ENCODE measurements around the gene ZNF746. TPM values are rescaled to one million over a fixed set of nuclear protein-coding genes. Genes with fewer than 3 reads are reported as not detected.

Gene ZNF746
- total RNA-seq, 3 donors from 2014 or later = 23.5 to 27.5 (median 23.7) TPM

DNA sequence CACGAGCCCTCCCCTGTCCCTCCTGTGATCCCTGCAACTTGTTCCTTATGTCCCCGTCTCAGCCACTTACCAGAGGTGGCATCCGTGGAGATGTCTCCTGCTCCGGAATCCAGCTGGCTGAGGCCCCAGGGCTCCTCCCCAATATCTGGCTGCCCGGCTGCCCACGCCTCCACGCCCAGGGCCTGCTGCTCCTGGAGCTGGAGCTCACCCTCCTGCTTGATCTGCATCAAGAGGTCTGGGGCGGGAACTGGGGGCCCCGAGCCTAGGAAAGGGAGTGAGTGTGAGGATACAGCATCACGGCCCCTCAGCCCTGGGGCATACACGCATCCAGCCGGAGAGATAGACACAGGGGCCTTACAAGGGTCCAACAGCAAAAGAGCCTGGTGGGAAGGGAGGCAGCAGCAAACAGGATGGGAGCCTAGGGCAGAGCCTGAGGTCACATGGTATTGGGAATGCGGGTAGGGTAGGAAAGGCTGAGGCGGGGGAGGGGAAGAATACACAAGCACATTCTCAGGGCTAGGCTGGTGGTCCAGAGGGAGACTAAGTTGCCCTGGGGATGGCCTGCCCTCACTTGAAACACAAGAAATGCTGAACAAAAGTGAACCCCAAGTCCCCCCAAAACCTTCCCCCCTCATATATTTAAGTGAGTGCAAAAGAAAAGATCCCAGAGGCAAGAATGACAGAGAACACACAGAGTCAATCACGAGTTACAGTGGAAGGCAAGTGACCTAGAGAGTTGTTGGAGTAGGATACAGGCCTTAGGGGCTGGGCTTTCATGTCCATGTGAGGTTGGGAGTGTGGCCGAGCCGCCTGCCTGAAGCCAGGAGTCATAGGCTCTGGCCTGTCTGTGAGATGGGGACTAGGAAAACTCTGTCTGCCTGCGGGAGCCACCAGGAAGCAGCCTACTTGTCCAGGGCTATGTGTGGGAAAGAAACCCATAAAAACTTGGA, 19.8 kb downstream of the ZNF746 start:
- Histone ChIP-seq H3K9me3 (no peaks in the 10 kb centered on the region), H3K27me3 (no peaks in the 10 kb centered on the region), H3K4me3 (no peak overlapping the region), H3K27ac (no peak overlapping the region), H3K4me1 (no peaks in the 10 kb centered on the region), H3K36me3 (peaks cover 11% of the 10 kb centered on the region)
- no peak for DNase-seq (ENCODE audit: low spot score in 2 of 2)
- intact Hi-C loops (cut with DNase I; ENCODE audit: low total_unique reads) = loop anchor here (10.0 kb wide), 1 partner anchor 357 kb away; the partner anchor contains the start of gene ZNF862
- TF ChIP-seq, protein P1, sequence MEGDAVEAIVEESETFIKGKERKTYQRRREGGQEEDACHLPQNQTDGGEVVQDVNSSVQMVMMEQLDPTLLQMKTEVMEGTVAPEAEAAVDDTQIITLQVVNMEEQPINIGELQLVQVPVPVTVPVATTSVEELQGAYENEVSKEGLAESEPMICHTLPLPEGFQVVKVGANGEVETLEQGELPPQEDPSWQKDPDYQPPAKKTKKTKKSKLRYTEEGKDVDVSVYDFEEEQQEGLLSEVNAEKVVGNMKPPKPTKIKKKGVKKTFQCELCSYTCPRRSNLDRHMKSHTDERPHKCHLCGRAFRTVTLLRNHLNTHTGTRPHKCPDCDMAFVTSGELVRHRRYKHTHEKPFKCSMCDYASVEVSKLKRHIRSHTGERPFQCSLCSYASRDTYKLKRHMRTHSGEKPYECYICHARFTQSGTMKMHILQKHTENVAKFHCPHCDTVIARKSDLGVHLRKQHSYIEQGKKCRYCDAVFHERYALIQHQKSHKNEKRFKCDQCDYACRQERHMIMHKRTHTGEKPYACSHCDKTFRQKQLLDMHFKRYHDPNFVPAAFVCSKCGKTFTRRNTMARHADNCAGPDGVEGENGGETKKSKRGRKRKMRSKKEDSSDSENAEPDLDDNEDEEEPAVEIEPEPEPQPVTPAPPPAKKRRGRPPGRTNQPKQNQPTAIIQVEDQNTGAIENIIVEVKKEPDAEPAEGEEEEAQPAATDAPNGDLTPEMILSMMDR (IDR thresholded peaks at IDR 0.05) = no peak
- TF ChIP-seq POLR2A (IDR thresholded peaks at IDR 0.05) (no peak), POLR2AphosphoS5 (IDR thresholded peaks at IDR 0.05) (no peak)

DNA sequence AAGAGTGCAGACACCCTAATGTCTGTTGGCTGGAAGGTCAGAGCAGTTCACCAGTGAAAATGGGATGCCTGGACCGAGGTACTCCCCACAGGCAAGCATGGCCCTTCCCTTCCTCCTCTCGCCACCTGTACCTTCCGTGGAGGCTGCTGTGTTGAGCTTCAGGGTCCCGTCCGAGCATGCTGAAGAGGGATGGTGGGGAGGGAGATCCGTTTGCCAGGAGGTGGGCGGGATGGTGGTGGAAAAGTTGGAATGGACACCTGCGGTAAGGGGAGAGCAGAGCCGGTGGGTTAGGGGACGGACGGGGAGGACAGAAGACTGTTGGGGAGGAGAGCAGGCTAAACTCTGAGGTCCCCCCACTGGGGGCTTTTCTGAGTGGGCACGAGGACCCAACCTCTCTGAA, 20.8 kb downstream of the ZNF746 start:
- no peak overlapping the region for H3K4me3 ChIP-seq
- no peak for TF ChIP-seq POLR2A (IDR thresholded peaks at IDR 0.05)
- TF ChIP-seq, protein P1 (IDR thresholded peaks at IDR 0.05) = no peak
- TF ChIP-seq POLR2AphosphoS5 (IDR thresholded peaks at IDR 0.05) = no peak
- peaks cover 11% of the 10 kb centered on the region for H3K36me3 ChIP-seq
- intact Hi-C loops (cut with DNase I; ENCODE audit: low total_unique reads) = loop anchor here (10.0 kb wide), 1 partner anchor 358 kb away; the partner anchor contains the start of gene ZNF862
- DNase-seq (ENCODE audit: low spot score in 2 of 2) = no peak
- no peaks in the 10 kb centered on the region for H3K27me3 ChIP-seq
- no peaks in the 10 kb centered on the region for H3K9me3 ChIP-seq
- no peaks in the 10 kb centered on the region for H3K4me1 ChIP-seq
- no peak overlapping the region for H3K27ac ChIP-seq

DNA sequence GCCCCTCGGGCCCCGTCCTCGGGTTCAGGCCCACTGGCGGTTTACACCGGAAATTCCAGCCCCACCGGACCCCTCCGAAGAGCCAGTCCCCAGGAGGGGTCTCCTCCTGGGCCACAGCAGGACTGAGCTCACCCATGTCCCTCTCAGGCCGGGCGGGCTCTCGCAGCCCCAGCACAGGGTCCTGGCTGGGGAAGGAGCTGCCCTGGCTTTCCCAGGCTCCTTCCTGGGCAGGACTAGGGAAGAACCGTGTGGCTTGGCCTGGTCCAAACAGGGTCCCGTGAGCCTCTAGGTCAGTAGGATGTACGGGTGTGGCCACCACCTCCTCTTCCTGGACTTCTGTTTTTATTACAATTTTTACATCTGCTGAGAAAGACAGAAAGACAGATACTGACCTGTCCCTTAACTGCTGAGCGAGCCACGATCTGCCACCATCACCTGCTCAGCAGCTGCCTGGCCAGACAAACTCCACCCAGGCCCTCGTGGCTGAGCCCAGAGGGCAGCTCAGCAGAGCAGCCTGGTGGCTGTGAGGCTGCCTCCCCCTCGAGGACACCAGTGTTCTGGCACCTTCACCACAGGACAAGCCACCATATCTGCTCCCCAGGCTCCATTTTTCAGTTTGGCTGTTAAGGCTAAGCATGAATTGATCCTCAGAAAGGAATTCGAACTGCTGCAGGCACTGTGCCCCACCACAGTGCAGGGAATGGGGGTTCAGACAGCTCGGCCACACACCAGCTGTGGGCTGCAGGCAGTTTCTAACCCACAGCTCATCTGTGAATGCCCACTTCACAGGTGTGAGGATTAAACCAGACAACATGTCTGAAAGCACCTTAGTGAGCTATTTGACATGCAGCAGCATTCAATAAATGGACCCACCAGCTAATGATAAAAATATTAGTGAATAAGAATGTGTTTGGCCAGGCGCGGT, 22.2 kb downstream of the ZNF746 start:
- intact Hi-C loops (cut with DNase I; ENCODE audit: low total_unique reads) = loop anchor here (10.0 kb wide), 1 partner anchor 359 kb away; the partner anchor contains the start of gene ZNF862

GRCh38 chr7:149474309-149475120, 23.1 kb downstream of the ZNF746 start:
- TF ChIP-seq POLR2A (IDR thresholded peaks at IDR 0.05) (no peak), POLR2AphosphoS5 (IDR thresholded peaks at IDR 0.05) (no peak)
- TF ChIP-seq, protein P1 (IDR thresholded peaks at IDR 0.05) = no peak
- H3K36me3 ChIP-seq = peaks cover 11% of the 10 kb centered on the region
- H3K27ac ChIP-seq = no peak overlapping the region
- no peaks in the 10 kb centered on the region for H3K27me3 ChIP-seq
- H3K9me3 ChIP-seq = no peaks in the 10 kb centered on the region
- DNase-seq (ENCODE audit: low spot score in 2 of 2) = no peak
- no peaks in the 10 kb centered on the region for H3K4me1 ChIP-seq
- H3K4me3 ChIP-seq = no peak overlapping the region
- intact Hi-C loops (cut with DNase I; ENCODE audit: low total_unique reads) = loop anchor here (10.0 kb wide), 1 partner anchor 360 kb away; the partner anchor contains the start of gene ZNF862

More for the DNA sequence above, 22.2 kb downstream of the ZNF746 start:
- TF ChIP-seq, protein P1 (IDR thresholded peaks at IDR 0.05) = no peak
- no peak for TF ChIP-seq POLR2AphosphoS5 (IDR thresholded peaks at IDR 0.05)
- no peak for DNase-seq (ENCODE audit: low spot score in 2 of 2)
- Histone ChIP-seq H3K27me3 (no peaks in the 10 kb centered on the region), H3K9me3 (no peaks in the 10 kb centered on the region), H3K4me3 (no peak overlapping the region), H3K36me3 (peaks cover 11% of the 10 kb centered on the region), H3K27ac (no peak overlapping the region), H3K4me1 (no peaks in the 10 kb centered on the region)

Data from breast epithelium (tissue), 4 donors.